Gastroesophageal sphincter (tissue), 3 donors: ENCODE results near the gene MSANTD1.

Experiments
- EP300 ChIP-seq: sonication (generic); formaldehyde crosslinking; IDR thresholded peaks from one replicate; pipeline ENCODE4 v1.6.1; 2017; ENCODE audit warnings: antibody characterized with exemption, mild to moderate bottlenecking
- POLR2A ChIP-seq, 2 donors: fragments of 450-650 bp; IDR thresholded peaks; one replicate each; pipeline ENCODE4 v1.6.1; 2017; ENCODE audit warnings: antibody characterized with exemption in 2 of 2, mild to moderate bottlenecking in 2 of 2, moderate library complexity in 1 of 2
- POLR2AphosphoS5 ChIP-seq: sonication (generic); formaldehyde crosslinking; IDR thresholded peaks from one replicate; pipeline ENCODE4 v1.6.1; 2017; ENCODE audit warnings: antibody characterized with exemption
- TF ChIP-seq, protein P1 (sequence below), 4 experiments: fragments of 200-600 bp in 2 of 4; fragments of 450-650 bp in 2 of 4; sonication (generic) in 1 of 4; IDR thresholded peaks; one replicate each; pipeline ENCODE4 v1.5.1; 2017 to 2019; ENCODE audit warnings: antibody characterized with exemption in 4 of 4, mild to moderate bottlenecking in 2 of 4, moderate library complexity in 2 of 4

DNA sequence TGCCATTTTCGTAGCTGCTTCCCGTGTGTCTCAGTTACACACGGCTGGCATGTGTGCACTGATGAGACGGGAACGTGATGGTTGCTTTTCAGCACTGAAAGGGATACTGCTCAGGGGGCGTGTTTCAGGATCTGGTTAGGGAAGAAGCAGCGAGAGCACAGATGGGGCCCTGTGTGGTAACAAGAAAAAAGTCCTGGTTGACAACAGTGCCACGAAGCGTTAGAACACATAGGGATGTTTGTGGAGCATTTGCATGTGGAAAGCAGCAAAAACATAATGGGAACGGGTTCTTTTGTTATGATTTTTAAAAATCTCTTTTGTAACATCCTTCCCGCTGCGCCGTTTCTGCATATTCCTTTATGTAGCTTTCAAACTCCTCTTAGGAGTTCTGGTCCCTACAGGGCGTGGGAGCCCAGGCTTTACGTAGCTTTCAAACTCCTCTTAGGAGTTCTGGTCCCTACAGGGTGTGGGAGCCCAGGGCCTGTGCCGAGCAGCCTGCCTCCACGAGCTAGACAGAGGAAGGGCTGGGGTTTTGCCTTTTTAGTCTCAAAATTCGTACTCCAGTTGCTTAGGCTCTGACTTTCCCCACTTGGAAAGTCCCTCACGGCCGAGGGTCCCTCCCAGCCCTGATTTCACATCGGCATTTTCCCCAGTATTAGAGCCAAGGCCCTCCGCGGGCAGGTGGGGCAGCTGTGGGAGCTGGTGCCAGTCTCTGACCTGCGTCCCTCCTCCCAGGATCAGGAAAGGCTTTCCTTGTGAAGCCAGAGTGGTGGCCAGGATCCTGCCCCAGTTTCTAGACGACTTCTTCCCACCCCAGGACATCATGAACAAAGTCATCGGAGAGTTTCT is 11.0 kb upstream of the MSANTD1 start:
- TF ChIP-seq, protein P1, sequence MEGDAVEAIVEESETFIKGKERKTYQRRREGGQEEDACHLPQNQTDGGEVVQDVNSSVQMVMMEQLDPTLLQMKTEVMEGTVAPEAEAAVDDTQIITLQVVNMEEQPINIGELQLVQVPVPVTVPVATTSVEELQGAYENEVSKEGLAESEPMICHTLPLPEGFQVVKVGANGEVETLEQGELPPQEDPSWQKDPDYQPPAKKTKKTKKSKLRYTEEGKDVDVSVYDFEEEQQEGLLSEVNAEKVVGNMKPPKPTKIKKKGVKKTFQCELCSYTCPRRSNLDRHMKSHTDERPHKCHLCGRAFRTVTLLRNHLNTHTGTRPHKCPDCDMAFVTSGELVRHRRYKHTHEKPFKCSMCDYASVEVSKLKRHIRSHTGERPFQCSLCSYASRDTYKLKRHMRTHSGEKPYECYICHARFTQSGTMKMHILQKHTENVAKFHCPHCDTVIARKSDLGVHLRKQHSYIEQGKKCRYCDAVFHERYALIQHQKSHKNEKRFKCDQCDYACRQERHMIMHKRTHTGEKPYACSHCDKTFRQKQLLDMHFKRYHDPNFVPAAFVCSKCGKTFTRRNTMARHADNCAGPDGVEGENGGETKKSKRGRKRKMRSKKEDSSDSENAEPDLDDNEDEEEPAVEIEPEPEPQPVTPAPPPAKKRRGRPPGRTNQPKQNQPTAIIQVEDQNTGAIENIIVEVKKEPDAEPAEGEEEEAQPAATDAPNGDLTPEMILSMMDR (IDR thresholded peaks at IDR 0.05) = no peak
- no peak for TF ChIP-seq POLR2A (IDR thresholded peaks at IDR 0.05)
- no peak for TF ChIP-seq POLR2AphosphoS5
- no peak for TF ChIP-seq EP300
